GM12878 (cell line): ENCODE measurements around the gene AP3B1. TPM values are rescaled to one million over a fixed set of nuclear protein-coding genes. Genes with fewer than 3 reads are reported as not detected.
A peak's percentile ranks its signal among the peaks of the same experiment; 100 is the strongest.

Experiments
- ATAC-seq: fragments of 200-7000 bp; cut with Tn5 transposase; 3 replicates; pipeline ENCODE4 v1.9.1; 2020; ENCODE audit warnings: mild to moderate bottlenecking, moderate library complexity
- BruUV-seq: library from RNA; stranded (reverse); fragments of 400-500 nt; replicated peaks from 2 replicates; lab custom pipeline; 2021; lab: Mats Ljungman, UMichigan
- CTCF ChIA-PET: fragments of 300-600 bp; sonication (Branson Sonifier 250); formaldehyde crosslinking; extraction: SDS; loops from one replicate; lab custom pipeline; 2021; ENCODE audit warnings: inconsistent platforms; lab: Yijun Ruan, JAX
- POLR2A ChIA-PET: fragments of 350-600 bp; formaldehyde crosslinking; extraction: SDS; loops from one replicate; lab custom pipeline; 2021; ENCODE audit warnings: inconsistent platforms; lab: Charles Lee
- RAD21 ChIA-PET: fragments of 300-600 bp; sonication (Branson Sonifier 250); formaldehyde crosslinking; loops from one replicate; lab custom pipeline; 2023; ENCODE audit warnings: antibody characterized with exemption; ENCODE audit not compliant: unreplicated experiment; lab: Charles Lee
- SMC1A ChIA-PET: fragments of 300-600 bp; sonication (Branson Sonifier 250); formaldehyde crosslinking; loops from one replicate; lab custom pipeline; 2023; ENCODE audit not compliant: unreplicated experiment, uncharacterized antibody; lab: Charles Lee
- DNase-seq: peaks from one replicate; pipeline ENCODE4 v3.0.0-alpha.2; 2011; ENCODE audit warnings: low read depth, low spot score
- FAIRE-seq: peaks from 3 replicates; lab custom pipeline; 2011; peaks lifted over from hg19 to GRCh38; lab: Jason Lieb, UNC
- H2AFZ ChIP-seq: 2 replicates; pipeline ENCODE4 v1.6.0; 2011; ENCODE audit warnings: low read depth, low read length, control low read depth; ENCODE audit not compliant: control insufficient read depth
- H3K27ac ChIP-seq: 2 replicates; pipeline ENCODE4 v1.5.1; 2011; ENCODE audit warnings: control low read depth; ENCODE audit not compliant: control insufficient read depth, insufficient read depth
- H3K27me3 ChIP-seq, 2 experiments: replicated peaks in 1 of 2; 2 replicates each; pipeline versions ENCODE4 v1.6.0 to v1.6.1; 2011; ENCODE audit warnings: low read length in 1 of 2; ENCODE audit not compliant: control insufficient read depth in 2 of 2, insufficient read depth in 2 of 2
- H3K36me3 ChIP-seq, 2 experiments: 2 replicates each; pipeline ENCODE4 v1.5.1; 2011; ENCODE audit warnings: low read length in 1 of 2; ENCODE audit not compliant: control insufficient read depth in 2 of 2, insufficient read depth in 2 of 2
- H3K4me1 ChIP-seq: 2 replicates; pipeline ENCODE4 v1.6.1; 2011; ENCODE audit warnings: mild to moderate bottlenecking, low read length, moderate library complexity, mixed read lengths; ENCODE audit not compliant: control insufficient read depth, insufficient read depth
- H3K4me2 ChIP-seq: 2 replicates; pipeline ENCODE4 v1.6.0; 2011; ENCODE audit warnings: control low read depth; ENCODE audit not compliant: control insufficient read depth, insufficient read depth
- H3K4me3 ChIP-seq: fragments of 200-600 bp; sonication (generic); 2 replicates; pipeline ENCODE4 v1.5.1; 2016
- H3K79me2 ChIP-seq: 2 replicates; pipeline ENCODE4 v1.6.0; 2011; ENCODE audit warnings: low read length; ENCODE audit not compliant: control insufficient read depth, insufficient read depth
- H3K9ac ChIP-seq: 2 replicates; pipeline ENCODE4 v1.8.0; 2011; ENCODE audit warnings: low read length, control low read depth, mixed read lengths; ENCODE audit not compliant: control insufficient read depth, insufficient read depth
- H3K9me3 ChIP-seq: replicated peaks from 3 replicates; pipeline ENCODE4 v1.5.1; 2011; ENCODE audit warnings: mild to moderate bottlenecking, low read length; ENCODE audit not compliant: control insufficient read depth, insufficient read depth
- H4K20me1 ChIP-seq: 2 replicates; pipeline ENCODE4 v1.6.0; 2011; ENCODE audit not compliant: control insufficient read depth, insufficient read depth
- CREB1 ChIP-seq: IDR thresholded peaks from 2 replicates; pipeline ENCODE4 v1.6.1; 2012; ENCODE audit warnings: low read depth, mild to moderate bottlenecking, inconsistent platforms
- MTA2 ChIP-seq: fragments of 450-650 bp; IDR thresholded peaks from 2 replicates; pipeline ENCODE4 v1.6.1; 2016; ENCODE audit warnings: low read depth, mild to moderate bottlenecking, moderate library complexity
- MYC ChIP-seq: IDR thresholded peaks from 2 replicates; pipeline ENCODE4 v1.6.1; 2011; ENCODE audit warnings: mild to moderate bottlenecking, low read length, moderate library complexity, inconsistent platforms; ENCODE audit not compliant: insufficient read depth, insufficient replicate concordance, insufficient read length, severe bottlenecking
- RAD21 ChIP-seq: IDR thresholded peaks from 2 replicates; pipeline ENCODE4 v1.6.1; 2011; ENCODE audit warnings: mild to moderate bottlenecking, low read depth, low read length, moderate library complexity; ENCODE audit not compliant: insufficient read depth
- RBBP5 ChIP-seq: fragments of 200-600 bp; sonication (generic); conservative IDR thresholded peaks from 2 replicates; pipeline ENCODE4 v1.6.1; 2016
- WGBS: methylation state at CpG from one replicate; pipeline ENCODE4 v1.1.6; 2016; ENCODE audit warnings: low lambda C conversion rate; ENCODE audit not compliant: insufficient replicate concordance, insufficient coverage; ENCODE audit errors: missing lambda C conversion rate; 5-methylcytosine and 5-hydroxymethylcytosine counted together
- in situ Hi-C: fragments of 300-500 bp; cut with MboI; formaldehyde crosslinking; loops from 9 replicates; pipeline ENCODE4 v1.14.3; 2018; ENCODE audit warnings: mixed read lengths
- intact Hi-C: fragments of 100-400 bp; cut with micrococcal nuclease; formaldehyde crosslinking; loops from one replicate; pipeline ENCODE4 v1.14.2; 2022; ENCODE audit not compliant: unreplicated experiment
- polyA plus RNA-seq, 11 experiments: library from polyadenylated mRNA; depleted of rRNA in 4 of 11; unstranded in 6 of 11; stranded (reverse) in 5 of 11; fragments of >200 nt; fragmentation: Nextera tagmentation in 4 of 11; fragmentation: Illumina TruSeq in 1 of 11; extraction: Ambion mirVana in 4 of 11; extraction: Trizol in 1 of 11; gene quantifications; 1 replicate in 1 of 11; 2 replicates in 10 of 11; pipeline versions ENCODE4 v1.2.1 to v1.2.3, GENCODE V29; 2011 to 2016; ENCODE audit warnings: inconsistent platforms in 2 of 11, missing spikeins in 2 of 11, low read depth in 1 of 11
- total RNA-seq, 4 experiments: library from RNA; depleted of rRNA in 3 of 4; stranded (reverse); fragments of >200 nt in 3 of 4; fragmentation: Illumina TruSeq in 1 of 4; extraction: Trizol in 1 of 4; gene quantifications; 2 replicates each; pipeline versions ENCODE4 v1.2.1 to v1.2.3, GENCODE V29; 2013 to 2021

Gene AP3B1
- total and polyA plus RNA-seq, 10 of the 15 experiments (the other 5 are each of a cell fraction or from before 2014, with no cell fraction given) = 30.9 to 70.8 (median 46.0) TPM

- H3K9me3 ChIP-seq = no peaks in the 10 kb centered on the region
- FAIRE-seq (no peak), DNase-seq (no peak), ATAC-seq (no peak)
- no peak overlapping the region for H3K4me3 ChIP-seq
- no peak overlapping the region for H3K9ac ChIP-seq
- ChIA-PET POLR2A (no interaction called here), RAD21 (no interaction called here), SMC1A (interaction anchor here (1.0 kb wide), 1 partner anchor 190 kb away, joined by 3 read pairs; no protein-coding TSS in a partner anchor), CTCF (interaction anchor here (1.0 to 1.3 kb wide), 2 partner anchors 10 to 694 kb away, joined by 3 to 5 read pairs; no protein-coding TSS in a partner anchor)
- TF ChIP-seq MYC = no peak
- no peak for TF ChIP-seq CREB1
- in situ Hi-C loops = no loop called here
- no peaks in the 10 kb centered on the region for H4K20me1 ChIP-seq
- no peaks in the 10 kb centered on the region for H3K4me1 ChIP-seq
- intact Hi-C loops = no loop called here
- no peak overlapping the region for H2AFZ ChIP-seq
- H3K36me3 ChIP-seq = no peaks in the 10 kb centered on the region
- H3K79me2 ChIP-seq = no peaks in the 10 kb centered on the region
- no peak overlapping the region for H3K4me2 ChIP-seq
- H3K27me3 ChIP-seq = no peaks in the 10 kb centered on the region
- H3K27ac ChIP-seq = no peak overlapping the region
- BruUV-seq = no TSS peak
Measured at GRCh38 chr5:78331523-78332080, 37.1 kb upstream of the AP3B1 start.

- Histone ChIP-seq H4K20me1 (no peaks in the 10 kb centered on the region), H3K9ac (no peak overlapping the region), H3K79me2 (no peaks in the 10 kb centered on the region), H3K36me3 (no peaks in the 10 kb centered on the region), H3K4me1 (no peaks in the 10 kb centered on the region)
- BruUV-seq = no TSS peak
- DNase-seq (no peak), ATAC-seq (peak; percentile 30; the same call in 2 of the 3 replicates)
- RAD21 ChIA-PET = no interaction called here
- TF ChIP-seq RAD21 (no peak), RBBP5 (no peak), MTA2 (0 out of 2 replicates have a peak, but pooled peaks have one; percentile 17)
- TF ChIP-seq, all 136 proteins: peak for 1
- H3K4me3 ChIP-seq = no peak overlapping the region
- CTCF ChIA-PET = interaction anchor here (1.3 to 2.0 kb wide), 4 partner anchors 8 to 30 kb away, joined by 3 to 6 read pairs (median 4); no protein-coding TSS in a partner anchor
- WGBS = 87% methylated on average over 5 of the region's 5 CpGs
- SMC1A ChIA-PET = interaction anchor here (0.7 to 1.8 kb wide), 4 partner anchors 8 to 198 kb away, joined by 3 to 5 read pairs (median 3); no protein-coding TSS in a partner anchor
- intact Hi-C loops (no loop called here), in situ Hi-C loops (no loop called here)
- H2AFZ ChIP-seq = peak overlapping the region; percentile 19
- H3K4me2 ChIP-seq = no peak overlapping the region
- H3K9me3 ChIP-seq = no peaks in the 10 kb centered on the region
- no peaks in the 10 kb centered on the region for H3K27me3 ChIP-seq
- FAIRE-seq = peak; percentile 68
- POLR2A ChIA-PET = no interaction called here
- peak overlapping the region; percentile 24; the same call in 1 of the 2 replicates for H3K27ac ChIP-seq
Measured at GRCh38 chr5:78328585-78329173, 34.2 kb upstream of the AP3B1 start.
